Measurements from ENCODE around the gene LRRC2. TPM values are rescaled to one million over a fixed set of nuclear protein-coding genes. Genes with fewer than 3 reads are reported as not detected.

LRRC2 gene
- total RNA-seq, 1 donor, result 2.2 TPM

DNA sequence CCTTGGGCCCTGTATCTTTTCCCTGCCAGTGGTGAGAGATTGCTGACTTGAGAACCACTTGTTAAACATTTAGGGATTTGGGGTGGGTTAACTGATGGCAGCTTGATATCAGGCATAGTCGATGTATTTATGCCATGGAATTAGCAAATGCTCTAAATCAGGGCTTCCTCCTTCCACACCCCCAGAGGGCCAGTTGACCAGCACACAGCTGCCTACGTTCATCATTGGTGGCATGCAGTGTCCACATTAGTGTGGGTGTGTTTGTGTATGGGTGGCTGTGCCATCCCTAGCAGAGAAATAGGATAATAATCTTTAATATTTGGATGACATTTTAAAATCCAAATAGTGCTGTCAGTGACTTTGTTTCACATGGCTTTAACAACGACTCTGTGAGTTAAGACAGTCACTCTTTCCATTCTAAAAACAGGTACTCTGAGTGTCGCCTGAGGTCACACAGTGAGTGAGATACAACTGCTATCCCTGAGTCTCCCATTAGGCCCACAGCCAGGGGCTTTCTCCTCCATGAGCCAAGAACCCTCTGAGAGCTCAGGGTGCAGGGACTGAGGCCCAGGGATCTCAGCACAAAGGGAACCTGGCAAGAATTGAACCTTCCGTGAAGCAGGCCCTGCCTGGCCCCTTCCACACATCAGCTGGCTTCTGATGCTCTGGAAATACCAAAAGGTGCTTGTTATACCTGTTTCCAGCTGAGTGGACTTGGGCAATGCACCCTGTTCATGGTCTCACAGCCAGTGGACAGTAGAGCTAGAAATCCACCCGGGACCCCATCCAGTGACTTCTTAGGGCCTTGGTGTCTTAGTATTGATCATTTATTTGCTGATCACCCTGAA, 97.1 kb downstream of the LRRC2 start:
- H3K4me3 ChIP-seq (ENCODE audit: low read depth, low read length), result no peak overlapping the region
- TF ChIP-seq, protein P1, sequence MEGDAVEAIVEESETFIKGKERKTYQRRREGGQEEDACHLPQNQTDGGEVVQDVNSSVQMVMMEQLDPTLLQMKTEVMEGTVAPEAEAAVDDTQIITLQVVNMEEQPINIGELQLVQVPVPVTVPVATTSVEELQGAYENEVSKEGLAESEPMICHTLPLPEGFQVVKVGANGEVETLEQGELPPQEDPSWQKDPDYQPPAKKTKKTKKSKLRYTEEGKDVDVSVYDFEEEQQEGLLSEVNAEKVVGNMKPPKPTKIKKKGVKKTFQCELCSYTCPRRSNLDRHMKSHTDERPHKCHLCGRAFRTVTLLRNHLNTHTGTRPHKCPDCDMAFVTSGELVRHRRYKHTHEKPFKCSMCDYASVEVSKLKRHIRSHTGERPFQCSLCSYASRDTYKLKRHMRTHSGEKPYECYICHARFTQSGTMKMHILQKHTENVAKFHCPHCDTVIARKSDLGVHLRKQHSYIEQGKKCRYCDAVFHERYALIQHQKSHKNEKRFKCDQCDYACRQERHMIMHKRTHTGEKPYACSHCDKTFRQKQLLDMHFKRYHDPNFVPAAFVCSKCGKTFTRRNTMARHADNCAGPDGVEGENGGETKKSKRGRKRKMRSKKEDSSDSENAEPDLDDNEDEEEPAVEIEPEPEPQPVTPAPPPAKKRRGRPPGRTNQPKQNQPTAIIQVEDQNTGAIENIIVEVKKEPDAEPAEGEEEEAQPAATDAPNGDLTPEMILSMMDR (IDR thresholded peaks at IDR 0.05; ENCODE audit: insufficient read depth, low read depth, low read length), result no peak
- no peak for DNase-seq (ENCODE audit: low read depth)

DNA sequence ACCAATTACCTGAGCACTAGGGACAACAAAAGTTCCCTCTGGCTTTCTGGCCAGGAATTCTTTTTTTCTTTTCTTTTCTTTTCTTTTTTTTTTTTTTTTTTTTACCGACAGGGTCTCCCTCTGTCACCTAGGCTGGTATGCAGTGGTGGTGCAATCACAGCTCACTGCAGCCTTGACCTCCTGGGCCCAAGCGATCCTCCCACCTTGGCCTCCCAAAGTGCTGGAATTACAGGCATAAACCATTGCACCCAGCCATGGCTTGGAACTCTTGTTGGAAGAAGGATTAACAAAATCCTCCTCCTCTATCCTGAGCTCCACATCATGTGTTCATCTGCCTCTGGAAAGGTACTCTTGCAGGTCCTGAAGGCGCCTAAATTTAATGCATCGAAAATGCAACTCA, 98.5 kb downstream of the LRRC2 start:
- TF ChIP-seq, protein P1 (IDR thresholded peaks at IDR 0.05; ENCODE audit: insufficient read depth, low read depth, low read length), result no peak
- no peak overlapping the region for H3K4me3 ChIP-seq (ENCODE audit: low read depth, low read length)
- no peak for DNase-seq (ENCODE audit: low read depth)

DNA sequence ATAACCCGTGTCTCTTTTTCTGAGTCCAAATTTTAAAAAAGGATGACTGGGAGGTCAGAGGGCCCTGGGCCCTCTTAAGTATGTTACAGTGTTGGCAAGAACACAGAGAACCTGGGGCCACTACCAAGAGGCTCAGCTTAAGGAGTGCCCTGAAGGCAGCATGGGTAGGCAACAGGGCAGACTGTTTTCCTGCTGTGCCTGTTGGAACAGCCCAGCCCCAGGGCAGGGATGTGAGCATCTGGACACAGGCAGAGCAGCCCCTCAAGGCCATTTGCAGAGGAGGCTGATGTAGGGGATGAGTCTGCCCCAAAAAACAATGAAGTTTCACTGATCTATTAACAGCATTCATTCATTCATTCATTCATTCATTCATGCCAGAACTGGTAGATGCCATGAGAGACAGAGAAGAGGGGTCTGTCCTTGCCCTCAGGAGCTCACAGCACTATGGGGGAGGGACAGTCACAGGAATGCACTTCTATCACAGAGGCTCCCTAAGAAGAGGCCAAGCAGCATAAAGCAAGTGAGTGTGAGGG, 99.2 kb downstream of the LRRC2 start:
- H3K4me3 ChIP-seq (ENCODE audit: low read depth, low read length), result no peak overlapping the region
- TF ChIP-seq, protein P1 (IDR thresholded peaks at IDR 0.05; ENCODE audit: insufficient read depth, low read depth, low read length), result no peak
- DNase-seq (ENCODE audit: low read depth), result no peak

DNA sequence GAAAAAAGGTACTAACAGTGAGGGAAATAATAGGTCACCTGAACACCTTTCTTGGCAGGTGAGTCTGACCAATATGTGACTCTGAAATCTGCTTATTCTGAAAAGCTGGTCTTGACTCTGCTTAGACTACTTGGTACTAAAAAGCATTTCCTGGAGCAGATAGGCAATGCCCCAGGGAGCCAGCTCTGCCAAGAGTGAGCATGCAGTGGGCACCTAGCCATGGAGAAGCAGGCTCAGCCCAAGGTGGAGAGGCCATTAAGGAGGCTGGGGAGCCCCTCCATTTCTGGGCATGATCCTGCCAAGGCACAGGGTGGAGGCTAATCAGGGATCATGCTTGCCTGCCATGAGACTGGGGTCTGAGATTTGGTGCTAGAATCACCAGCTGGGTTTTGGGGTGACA, 99.8 kb downstream of the LRRC2 start:
- DNase-seq (ENCODE audit: low read depth), result no peak
- H3K4me3 ChIP-seq (ENCODE audit: low read depth, low read length), result no peak overlapping the region
- TF ChIP-seq, protein P1 (IDR thresholded peaks at IDR 0.05; ENCODE audit: insufficient read depth, low read depth, low read length), result no peak

Other genes starting within 250 kb of the LRRC2 start
- gene CCR2, start 212.2 kb downstream of the LRRC2 start, total RNA-seq, result not detected in 2 replicates
- under 0.01 TPM in 1 of 2 replicates, not detected in the other for gene CCR5, start 195.4 kb downstream of the LRRC2 start, total RNA-seq
- 0.64 and 2.2 TPM in 2 replicates for gene CCRL2, start 159.0 kb downstream of the LRRC2 start, total RNA-seq
- gene LTF, start 101.4 kb downstream of the LRRC2 start, total RNA-seq, result under 0.01 TPM in 1 of 2 replicates, not detected in the other
- gene RTP3, start 68.3 kb downstream of the LRRC2 start, total RNA-seq, result 0.43 TPM in 1 of 2 replicates, not detected in the other
- gene FAM240A, start 46.2 kb upstream of the LRRC2 start, total RNA-seq, result not detected in 2 replicates
- 2.6 and 6.0 TPM in 2 replicates for gene ALS2CL, start 127.4 kb upstream of the LRRC2 start, total RNA-seq
- under 0.01 TPM in 1 of 2 replicates, not detected in the other for gene TMIE, start 135.1 kb upstream of the LRRC2 start, total RNA-seq
- not detected in 2 replicates for gene PRSS50, start 151.6 kb upstream of the LRRC2 start, total RNA-seq

Data from fibroblast of villous mesenchyme (primary cell).